Stimulated activated CD8-positive, alpha-beta memory T cell treated with anti-CD3 and anti-CD28 coated beads, Interleukin-2, amount 100 ng/mL, for 48 hours (primary cell): ENCODE data around the gene GRAMD4.

Experiments
- DNase-seq, 2 donors: peaks; one replicate each; pipeline ENCODE4 v3.0.0-alpha.2; 2020; ENCODE audit warnings: low read depth in 2 of 2

The GRAMD4 gene

DNA sequence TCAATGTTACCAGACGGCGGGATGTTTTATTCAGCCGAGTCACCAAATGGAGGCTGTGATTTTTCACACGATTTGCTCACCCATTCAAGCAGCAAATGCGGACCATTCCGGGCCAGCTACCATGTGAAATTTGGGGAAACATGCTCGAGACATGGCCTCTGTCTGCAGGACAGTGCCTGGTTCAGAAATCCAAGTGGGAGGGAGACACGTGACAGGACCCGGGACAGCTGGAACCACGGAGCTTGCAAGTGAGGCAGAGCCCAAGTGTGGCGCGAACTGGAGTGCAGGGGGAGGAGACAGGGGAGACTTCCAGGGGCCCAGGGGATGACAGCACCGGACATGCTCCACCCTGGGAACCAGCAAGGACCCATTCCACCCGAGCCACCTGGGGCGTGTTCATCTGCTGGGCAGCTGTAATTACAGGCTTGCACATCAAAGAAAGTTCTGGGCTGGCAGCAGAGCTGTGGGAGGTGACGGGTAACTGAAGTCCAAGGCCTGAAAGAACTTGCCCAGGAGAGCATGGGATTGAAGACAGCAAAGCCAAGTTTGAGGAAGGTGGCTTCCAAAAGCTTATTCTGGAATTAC, 101.4 kb downstream of the GRAMD4 start:
- no peak for DNase-seq

DNA sequence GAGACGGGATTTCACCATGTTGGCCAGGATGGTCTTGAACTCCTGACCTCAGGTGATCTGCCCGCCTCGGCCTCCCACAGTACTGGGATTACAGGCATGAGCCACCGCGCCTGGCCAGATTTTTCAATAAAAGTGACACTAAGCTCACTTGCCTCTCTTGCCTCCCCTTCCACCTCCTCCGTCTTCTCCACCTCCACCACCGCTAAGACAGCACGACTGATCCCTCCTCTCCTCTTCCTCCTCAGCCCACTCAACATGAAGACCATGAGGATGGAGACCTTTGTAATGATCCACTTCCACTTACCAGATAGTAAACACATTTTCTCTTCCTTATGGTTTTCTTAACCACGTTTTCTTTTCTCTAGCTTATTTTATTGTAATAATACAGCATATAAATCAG, 103.7 kb downstream of the GRAMD4 start:
- DNase-seq, result no peak

DNA sequence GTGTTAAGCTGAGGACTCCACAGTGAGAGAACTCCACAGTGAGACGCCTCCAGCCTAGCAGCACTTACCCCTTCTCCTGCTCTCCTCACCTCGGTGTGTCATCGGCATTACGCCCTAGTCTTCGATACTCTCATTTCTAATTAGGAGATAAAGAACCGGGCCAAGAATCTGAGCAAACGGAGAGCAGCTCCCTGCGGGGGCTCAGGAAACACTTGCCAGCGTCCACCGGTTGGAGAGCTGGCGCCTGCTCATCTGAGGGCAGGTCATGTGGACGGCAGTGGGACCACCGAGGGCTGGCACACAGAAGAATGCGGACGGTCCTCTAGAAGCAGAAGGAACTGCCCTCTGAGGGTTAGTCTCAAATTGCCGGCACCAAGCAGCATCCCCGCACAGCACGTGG, 104.9 kb downstream of the GRAMD4 start:
- no peak for DNase-seq

DNA sequence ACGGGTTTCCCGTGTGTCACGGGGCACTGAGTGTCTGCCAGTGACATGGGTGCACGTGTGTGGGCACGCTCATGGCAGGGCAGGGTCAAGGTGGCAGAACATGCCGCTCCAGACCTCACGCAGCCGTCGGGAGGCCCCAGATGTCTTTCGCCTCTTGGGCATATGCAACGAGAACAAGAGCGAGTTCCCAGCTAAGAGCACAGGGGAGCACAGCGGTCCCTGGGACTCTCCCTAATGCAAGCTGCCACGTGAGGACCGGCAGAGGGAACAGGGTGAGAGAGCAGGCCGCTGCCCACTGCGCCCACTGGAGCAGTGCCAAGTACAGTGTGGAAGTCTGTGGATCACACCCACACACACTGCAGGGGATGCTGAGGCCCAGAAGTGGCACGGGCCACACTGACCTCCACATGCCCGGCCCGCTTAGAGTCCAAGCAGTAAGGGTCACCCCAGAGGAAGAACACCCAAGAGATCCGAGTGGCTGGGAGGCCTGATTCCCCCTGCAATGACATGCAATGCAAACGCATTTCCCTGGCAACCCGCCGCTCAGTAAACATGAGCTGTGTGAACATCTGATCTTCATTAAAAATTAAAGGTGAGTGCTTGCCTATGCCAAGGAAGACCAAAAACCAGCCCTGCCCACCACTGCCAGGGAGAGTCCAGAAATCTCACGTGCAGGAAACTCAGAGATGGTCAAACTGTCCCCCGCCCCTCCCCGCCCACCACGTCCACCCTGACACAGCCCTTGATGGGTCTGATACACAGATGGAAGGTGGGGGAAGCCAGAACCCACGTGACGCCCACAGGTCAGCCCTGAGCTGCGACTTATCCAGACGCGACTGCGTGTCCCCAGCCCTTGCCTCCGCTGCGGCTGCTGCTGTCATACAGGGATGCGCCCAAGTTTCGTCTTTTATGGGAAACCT, 106.1 kb downstream of the GRAMD4 start:
- DNase-seq, result no peak

GRCh38 chr22:46726986-46727317, 106.8 kb downstream of the GRAMD4 start:
- DNase-seq, result no peak

- no peak for DNase-seq
These were observed 107.7 kb downstream of the GRAMD4 start for GRCh38 chr22:46727813-46728364.

DNA sequence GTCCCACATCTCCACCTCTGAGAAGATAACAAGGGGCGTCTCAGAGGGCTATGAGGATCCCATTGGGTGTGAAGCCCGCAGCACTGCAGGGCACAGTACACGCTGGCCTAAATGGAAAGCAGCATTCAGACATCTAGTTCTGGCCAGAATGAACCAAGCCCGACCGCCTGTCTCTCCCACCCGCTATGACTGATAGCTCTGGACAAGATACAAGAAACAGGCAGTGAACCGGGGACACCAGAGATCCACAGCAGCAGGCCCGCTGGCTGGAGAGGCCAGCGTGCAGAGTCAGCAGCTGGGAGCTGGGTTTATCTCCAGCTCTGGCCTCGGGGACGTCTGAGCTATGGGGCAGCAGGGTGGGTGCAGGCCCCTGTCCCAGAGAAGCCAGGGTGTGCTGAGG, 108.3 kb downstream of the GRAMD4 start:
- DNase-seq, result no peak
